Mammary epithelial cell (primary cell): ENCODE measurements around the gene ACMSD.

Source experiments
- CTCF ChIP-seq, 2 donors: IDR thresholded peaks in 1 of 2; conservative IDR thresholded peaks in 1 of 2; 2 replicates each; pipeline ENCODE4 v1.5.1; 2011 to 2012; ENCODE audit warnings: inconsistent platforms in 2 of 2, low read length in 2 of 2, mild to moderate bottlenecking in 2 of 2, control low read depth in 1 of 2, low read depth in 1 of 2; ENCODE audit not compliant: insufficient read depth in 1 of 2; ENCODE audit errors: extremely low read depth in 1 of 2
- EZH2 ChIP-seq: IDR thresholded peaks from 2 replicates; pipeline ENCODE4 v1.6.1; 2012; ENCODE audit warnings: low read length, inconsistent platforms, borderline replicate concordance

- TF ChIP-seq CTCF (conservative IDR thresholded peaks at IDR 0.05 in 1 of 2, IDR thresholded peaks at IDR 0.05 in 1 of 2; ENCODE audit: extremely low read depth in 1 of 2, insufficient read depth in 1 of 2, low read depth in 1 of 2, low read length in 2 of 2) (no peak), EZH2 (no peak)
Measured at GRCh38 chr2:134862674-134863073, 24.3 kb downstream of the ACMSD start.
